ENCODE data around the gene FGD1. TPM values are rescaled to one million over a fixed set of nuclear protein-coding genes. Genes with fewer than 3 reads are reported as not detected.

FGD1 gene
- total and polyA plus RNA-seq, 2 experiments from 2014 or later: 11.8 to 24.9 TPM

DNA sequence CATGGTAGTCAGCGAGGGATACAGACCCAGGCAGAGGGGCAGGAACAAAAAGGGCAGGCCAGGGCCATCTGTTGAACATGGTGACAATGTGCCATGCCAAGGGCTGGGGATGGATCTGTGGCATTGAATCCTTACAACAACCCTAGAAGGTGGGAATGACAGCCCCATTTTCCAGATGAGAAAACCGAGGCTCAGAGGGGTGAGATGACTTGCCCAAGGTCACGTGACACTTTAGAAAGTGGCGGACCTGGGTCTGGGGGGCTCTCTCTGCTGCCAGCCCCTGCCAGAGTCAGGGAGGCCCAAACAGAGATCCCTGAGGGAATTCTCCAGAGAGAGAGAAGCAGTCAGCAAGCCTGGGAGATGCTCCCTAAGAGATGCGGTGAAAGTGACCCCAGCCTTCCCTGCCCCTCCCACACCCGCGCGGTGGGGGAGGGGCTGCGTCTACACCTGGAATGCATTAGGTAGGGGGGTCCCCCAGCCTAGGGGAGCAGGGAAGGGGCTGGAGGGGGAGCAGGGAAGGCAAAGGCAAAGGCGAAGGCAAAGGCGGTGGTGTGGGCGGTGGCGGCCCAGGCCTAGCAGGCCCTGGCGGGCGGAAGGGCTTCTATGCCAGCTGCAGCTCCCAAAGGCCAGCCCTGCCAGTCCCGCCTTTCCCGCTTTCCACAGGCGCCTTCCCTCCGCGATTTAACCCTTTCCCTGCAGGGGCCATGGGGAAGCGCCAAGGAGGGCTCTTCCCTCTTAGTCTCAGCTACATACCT, 13.0 kb downstream of the FGD1 start:
- peak; percentile 59 for DNase-seq (ENCODE audit: low spot score)
- Histone ChIP-seq H3K4me3 (peak overlapping the region; percentile 28; the same call in 1 of the 2 replicates), H4K20me1 (replicated peaks; ENCODE audit: insufficient read depth) (no peaks in the 10 kb centered on the region), H3K79me2 (replicated peaks; ENCODE audit: insufficient read depth) (peaks cover 37% of the 10 kb centered on the region; the same call in 1 of the 2 replicates), H3K4me2 (peak overlapping the region; percentile 69), H3K9me2 (ENCODE audit: insufficient read depth) (no peaks in the 10 kb centered on the region), H3K27me3 (ENCODE audit: insufficient read depth) (no peaks in the 10 kb centered on the region), H3K4me1 (ENCODE audit: insufficient read depth) (peaks cover 42% of the 10 kb centered on the region), H3K27ac (ENCODE audit: low read depth) (peak overlapping the region; percentile 87), H3K36me3 (ENCODE audit: insufficient read depth) (no peaks in the 10 kb centered on the region), H2AFZ (no peak overlapping the region), H3F3A (replicated peaks; ENCODE audit: low read depth) (no peaks in the 10 kb centered on the region)
- Mint-ChIP-seq H3K36me3 (ENCODE audit: low read depth) (no peaks in the 10 kb centered on the region), H3K4me1 (peaks cover 61% of the 10 kb centered on the region), H3K27ac (peak overlapping the region; percentile 86), H3K9me3 (no peaks in the 10 kb centered on the region), H3K27me3 (ENCODE audit: insufficient read depth, low read depth, poor library complexity) (peaks cover 10% of the 10 kb centered on the region), H3K4me3 (peak overlapping the region; percentile 54)
- TF ChIP-seq EZH2phosphoT487 (IDR thresholded peaks at IDR 0.05; ENCODE audit: unreplicated experiment) (no peak), EZH2 (IDR thresholded peaks at IDR 0.05; ENCODE audit: low read depth, unreplicated experiment) (no peak), ZNF114 (CRISPR knock-in tag; IDR thresholded peaks at IDR 0.05) (no peak), POLR2AphosphoS5 (IDR thresholded peaks at IDR 0.05; ENCODE audit: low read depth) (no peak), ZNF331 (CRISPR knock-in tag; IDR thresholded peaks at IDR 0.05; ENCODE audit: low read depth) (no peak), NANOG (IDR thresholded peaks at IDR 0.05; ENCODE audit: borderline replicate concordance) (no peak), CREB1 (CRISPR knock-in tag; IDR thresholded peaks at IDR 0.05; ENCODE audit: low read depth) (no peak), JUNB (IDR thresholded peaks at IDR 0.05; ENCODE audit: unreplicated experiment) (no peak), ETS1 (IDR thresholded peaks at IDR 0.05) (no peak), STAT1 (IDR thresholded peaks at IDR 0.05; ENCODE audit: unreplicated experiment) (no peak)
- TF ChIP-seq, protein P1, sequence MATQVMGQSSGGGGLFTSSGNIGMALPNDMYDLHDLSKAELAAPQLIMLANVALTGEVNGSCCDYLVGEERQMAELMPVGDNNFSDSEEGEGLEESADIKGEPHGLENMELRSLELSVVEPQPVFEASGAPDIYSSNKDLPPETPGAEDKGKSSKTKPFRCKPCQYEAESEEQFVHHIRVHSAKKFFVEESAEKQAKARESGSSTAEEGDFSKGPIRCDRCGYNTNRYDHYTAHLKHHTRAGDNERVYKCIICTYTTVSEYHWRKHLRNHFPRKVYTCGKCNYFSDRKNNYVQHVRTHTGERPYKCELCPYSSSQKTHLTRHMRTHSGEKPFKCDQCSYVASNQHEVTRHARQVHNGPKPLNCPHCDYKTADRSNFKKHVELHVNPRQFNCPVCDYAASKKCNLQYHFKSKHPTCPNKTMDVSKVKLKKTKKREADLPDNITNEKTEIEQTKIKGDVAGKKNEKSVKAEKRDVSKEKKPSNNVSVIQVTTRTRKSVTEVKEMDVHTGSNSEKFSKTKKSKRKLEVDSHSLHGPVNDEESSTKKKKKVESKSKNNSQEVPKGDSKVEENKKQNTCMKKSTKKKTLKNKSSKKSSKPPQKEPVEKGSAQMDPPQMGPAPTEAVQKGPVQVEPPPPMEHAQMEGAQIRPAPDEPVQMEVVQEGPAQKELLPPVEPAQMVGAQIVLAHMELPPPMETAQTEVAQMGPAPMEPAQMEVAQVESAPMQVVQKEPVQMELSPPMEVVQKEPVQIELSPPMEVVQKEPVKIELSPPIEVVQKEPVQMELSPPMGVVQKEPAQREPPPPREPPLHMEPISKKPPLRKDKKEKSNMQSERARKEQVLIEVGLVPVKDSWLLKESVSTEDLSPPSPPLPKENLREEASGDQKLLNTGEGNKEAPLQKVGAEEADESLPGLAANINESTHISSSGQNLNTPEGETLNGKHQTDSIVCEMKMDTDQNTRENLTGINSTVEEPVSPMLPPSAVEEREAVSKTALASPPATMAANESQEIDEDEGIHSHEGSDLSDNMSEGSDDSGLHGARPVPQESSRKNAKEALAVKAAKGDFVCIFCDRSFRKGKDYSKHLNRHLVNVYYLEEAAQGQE (IDR thresholded peaks at IDR 0.05; ENCODE audit: unreplicated experiment): no peak
- TF ChIP-seq, protein P2, sequence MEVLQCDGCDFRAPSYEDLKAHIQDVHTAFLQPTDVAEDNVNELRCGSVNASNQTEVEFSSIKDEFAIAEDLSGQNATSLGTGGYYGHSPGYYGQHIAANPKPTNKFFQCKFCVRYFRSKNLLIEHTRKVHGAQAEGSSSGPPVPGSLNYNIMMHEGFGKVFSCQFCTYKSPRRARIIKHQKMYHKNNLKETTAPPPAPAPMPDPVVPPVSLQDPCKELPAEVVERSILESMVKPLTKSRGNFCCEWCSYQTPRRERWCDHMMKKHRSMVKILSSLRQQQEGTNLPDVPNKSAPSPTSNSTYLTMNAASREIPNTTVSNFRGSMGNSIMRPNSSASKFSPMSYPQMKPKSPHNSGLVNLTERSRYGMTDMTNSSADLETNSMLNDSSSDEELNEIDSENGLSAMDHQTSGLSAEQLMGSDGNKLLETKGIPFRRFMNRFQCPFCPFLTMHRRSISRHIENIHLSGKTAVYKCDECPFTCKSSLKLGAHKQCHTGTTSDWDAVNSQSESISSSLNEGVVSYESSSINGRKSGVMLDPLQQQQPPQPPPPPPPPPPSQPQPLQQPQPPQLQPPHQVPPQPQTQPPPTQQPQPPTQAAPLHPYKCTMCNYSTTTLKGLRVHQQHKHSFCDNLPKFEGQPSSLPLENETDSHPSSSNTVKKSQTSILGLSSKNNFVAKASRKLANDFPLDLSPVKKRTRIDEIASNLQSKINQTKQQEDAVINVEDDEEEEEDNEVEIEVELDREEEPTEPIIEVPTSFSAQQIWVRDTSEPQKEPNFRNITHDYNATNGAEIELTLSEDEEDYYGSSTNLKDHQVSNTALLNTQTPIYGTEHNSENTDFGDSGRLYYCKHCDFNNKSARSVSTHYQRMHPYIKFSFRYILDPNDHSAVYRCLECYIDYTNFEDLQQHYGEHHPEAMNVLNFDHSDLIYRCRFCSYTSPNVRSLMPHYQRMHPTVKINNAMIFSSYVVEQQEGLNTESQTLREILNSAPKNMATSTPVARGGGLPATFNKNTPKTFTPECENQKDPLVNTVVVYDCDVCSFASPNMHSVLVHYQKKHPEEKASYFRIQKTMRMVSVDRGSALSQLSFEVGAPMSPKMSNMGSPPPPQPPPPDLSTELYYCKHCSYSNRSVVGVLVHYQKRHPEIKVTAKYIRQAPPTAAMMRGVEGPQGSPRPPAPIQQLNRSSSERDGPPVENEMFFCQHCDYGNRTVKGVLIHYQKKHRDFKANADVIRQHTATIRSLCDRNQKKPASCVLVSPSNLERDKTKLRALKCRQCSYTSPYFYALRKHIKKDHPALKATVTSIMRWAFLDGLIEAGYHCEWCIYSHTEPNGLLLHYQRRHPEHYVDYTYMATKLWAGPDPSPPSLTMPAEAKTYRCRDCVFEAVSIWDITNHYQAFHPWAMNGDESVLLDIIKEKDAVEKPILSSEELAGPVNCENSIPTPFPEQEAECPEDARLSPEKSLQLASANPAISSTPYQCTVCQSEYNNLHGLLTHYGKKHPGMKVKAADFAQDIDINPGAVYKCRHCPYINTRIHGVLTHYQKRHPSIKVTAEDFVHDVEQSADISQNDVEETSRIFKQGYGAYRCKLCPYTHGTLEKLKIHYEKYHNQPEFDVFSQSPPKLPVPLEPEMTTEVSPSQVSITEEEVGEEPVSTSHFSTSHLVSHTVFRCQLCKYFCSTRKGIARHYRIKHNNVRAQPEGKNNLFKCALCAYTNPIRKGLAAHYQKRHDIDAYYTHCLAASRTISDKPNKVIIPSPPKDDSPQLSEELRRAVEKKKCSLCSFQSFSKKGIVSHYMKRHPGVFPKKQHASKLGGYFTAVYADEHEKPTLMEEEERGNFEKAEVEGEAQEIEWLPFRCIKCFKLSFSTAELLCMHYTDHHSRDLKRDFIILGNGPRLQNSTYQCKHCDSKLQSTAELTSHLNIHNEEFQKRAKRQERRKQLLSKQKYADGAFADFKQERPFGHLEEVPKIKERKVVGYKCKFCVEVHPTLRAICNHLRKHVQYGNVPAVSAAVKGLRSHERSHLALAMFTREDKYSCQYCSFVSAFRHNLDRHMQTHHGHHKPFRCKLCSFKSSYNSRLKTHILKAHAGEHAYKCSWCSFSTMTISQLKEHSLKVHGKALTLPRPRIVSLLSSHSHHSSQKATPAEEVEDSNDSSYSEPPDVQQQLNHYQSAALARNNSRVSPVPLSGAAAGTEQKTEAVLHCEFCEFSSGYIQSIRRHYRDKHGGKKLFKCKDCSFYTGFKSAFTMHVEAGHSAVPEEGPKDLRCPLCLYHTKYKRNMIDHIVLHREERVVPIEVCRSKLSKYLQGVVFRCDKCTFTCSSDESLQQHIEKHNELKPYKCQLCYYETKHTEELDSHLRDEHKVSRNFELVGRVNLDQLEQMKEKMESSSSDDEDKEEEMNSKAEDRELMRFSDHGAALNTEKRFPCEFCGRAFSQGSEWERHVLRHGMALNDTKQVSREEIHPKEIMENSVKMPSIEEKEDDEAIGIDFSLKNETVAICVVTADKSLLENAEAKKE (CRISPR knock-in tag; IDR thresholded peaks at IDR 0.05): no peak
- TF ChIP-seq, protein P3, sequence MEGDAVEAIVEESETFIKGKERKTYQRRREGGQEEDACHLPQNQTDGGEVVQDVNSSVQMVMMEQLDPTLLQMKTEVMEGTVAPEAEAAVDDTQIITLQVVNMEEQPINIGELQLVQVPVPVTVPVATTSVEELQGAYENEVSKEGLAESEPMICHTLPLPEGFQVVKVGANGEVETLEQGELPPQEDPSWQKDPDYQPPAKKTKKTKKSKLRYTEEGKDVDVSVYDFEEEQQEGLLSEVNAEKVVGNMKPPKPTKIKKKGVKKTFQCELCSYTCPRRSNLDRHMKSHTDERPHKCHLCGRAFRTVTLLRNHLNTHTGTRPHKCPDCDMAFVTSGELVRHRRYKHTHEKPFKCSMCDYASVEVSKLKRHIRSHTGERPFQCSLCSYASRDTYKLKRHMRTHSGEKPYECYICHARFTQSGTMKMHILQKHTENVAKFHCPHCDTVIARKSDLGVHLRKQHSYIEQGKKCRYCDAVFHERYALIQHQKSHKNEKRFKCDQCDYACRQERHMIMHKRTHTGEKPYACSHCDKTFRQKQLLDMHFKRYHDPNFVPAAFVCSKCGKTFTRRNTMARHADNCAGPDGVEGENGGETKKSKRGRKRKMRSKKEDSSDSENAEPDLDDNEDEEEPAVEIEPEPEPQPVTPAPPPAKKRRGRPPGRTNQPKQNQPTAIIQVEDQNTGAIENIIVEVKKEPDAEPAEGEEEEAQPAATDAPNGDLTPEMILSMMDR (conservative IDR thresholded peaks at IDR 0.05; ENCODE audit: low read depth in 2 of 2): no peak
- peak; percentile 46 for ATAC-seq

Data from GM23338 (cell line).